ENCODE measurements around the gene CDH11. TPM values are rescaled to one million over a fixed set of nuclear protein-coding genes. Genes with fewer than 3 reads are reported as not detected.

CDH11 gene
- total and polyA plus RNA-seq, 2 of the 4 experiments (the other 2 are of a cell fraction): 266 to 601 TPM

- in situ Hi-C loops (cut with MboI; ENCODE audit: low sequenced_read_pairs): no loop called here
- peak overlapping the region; percentile 63; the same call in 1 of the 2 replicates for H3K4ac ChIP-seq (ENCODE audit: low read depth, low read length)
- H3K9ac ChIP-seq (ENCODE audit: low read depth, low read length): no peak overlapping the region
- 0 out of 3 replicates have a peak overlapping the region, but pooled peaks have one; percentile 7 for H2BK15ac ChIP-seq (ENCODE audit: low read depth, low read length)
- H2AFZ ChIP-seq (replicated peaks; ENCODE audit: low read length, poor library complexity): peak overlapping the region; percentile 58
- peak; percentile 99 for DNase-seq
- peak; percentile 63; the same call in 1 of the 2 replicates for TF ChIP-seq MXI1 (IDR thresholded peaks at IDR 0.05; ENCODE audit: borderline replicate concordance, low read depth, low read length)
- TF ChIP-seq SMC3 (IDR thresholded peaks at IDR 0.05; ENCODE audit: low read depth, low read length): no peak
- peak; percentile 75; the same call in 1 of the 2 replicates for TF ChIP-seq USF2 (IDR thresholded peaks at IDR 0.05; ENCODE audit: low read depth, low read length)
- TF ChIP-seq RAD21 (IDR thresholded peaks at IDR 0.05; ENCODE audit: low read length): 0 out of 2 replicates have a peak, but pooled peaks have one; percentile 10
- peak; percentile 34; the same call in 1 of the 2 replicates for TF ChIP-seq CEBPB (IDR thresholded peaks at IDR 0.05; ENCODE audit: low read depth, low read length)
- TF ChIP-seq CTCF (conservative IDR thresholded peaks at IDR 0.05; ENCODE audit: low read depth, low read length): no peak
- peak; percentile 70; the same call in 1 of the 2 replicates for TF ChIP-seq BHLHE40 (IDR thresholded peaks at IDR 0.05; ENCODE audit: low read depth, low read length)
- peak; percentile 99 for TF ChIP-seq FOS (IDR thresholded peaks at IDR 0.05; ENCODE audit: low read depth, low read length)
- peak; percentile 56; the same call in 1 of the 2 replicates for TF ChIP-seq NFE2L2 (IDR thresholded peaks at IDR 0.05; ENCODE audit: low read depth, low read length)
- peak; percentile 19; the same call in 1 of the 2 replicates for TF ChIP-seq POLR2A (IDR thresholded peaks at IDR 0.05; ENCODE audit: low read depth, low read length)
- no peak for TF ChIP-seq MAZ (IDR thresholded peaks at IDR 0.05; ENCODE audit: borderline replicate concordance, low read depth, low read length)
- peak; percentile 42; the same call in 1 of the 2 replicates for TF ChIP-seq MAFK (IDR thresholded peaks at IDR 0.05; ENCODE audit: low read depth, low read length)
- 0 out of 2 replicates have a peak, but pooled peaks have one; percentile 61 for TF ChIP-seq RFX5 (IDR thresholded peaks at IDR 0.05; ENCODE audit: low read depth, low read length)
- POLR2A ChIA-PET (ENCODE audit: unreplicated experiment): no interaction called here
- peak overlapping the region; percentile 6 for H3K27ac ChIP-seq (ENCODE audit: insufficient read depth, low read length)
- peak overlapping the region; percentile 38 for H2BK5ac ChIP-seq (ENCODE audit: low read depth, low read length, poor library complexity, severe bottlenecking)
- dilution Hi-C loops (cut with HindIII; ENCODE audit: low sequenced_read_pairs, unreplicated experiment): no loop called here
- H3K9me1 ChIP-seq (ENCODE audit: insufficient read depth, low read length): peaks cover 40% of the 10 kb centered on the region
- H3K4me2 ChIP-seq (ENCODE audit: low read depth, low read length): peak overlapping the region; percentile 39
- no peak overlapping the region for H3K4me3 ChIP-seq (ENCODE audit: insufficient read depth, low read depth, low read length)
- WGBS, 2 experiments (ENCODE audit: extremely low coverage in 2 of 2, insufficient read length in 1 of 2): 48% methylated on average over 6 of the region's 12 CpGs; no CpG with 5 or more reads in 1 of the 2 experiments
- no peak overlapping the region for H3K56ac ChIP-seq (ENCODE audit: extremely low read depth, insufficient read depth, low read length)
- H3K27me3 ChIP-seq (ENCODE audit: control insufficient read depth, insufficient read depth, low read length): no peaks in the 10 kb centered on the region
- peak overlapping the region; percentile 74; the same call in 1 of the 2 replicates for H3K23ac ChIP-seq (ENCODE audit: low read depth, low read length)
- H2AK5ac ChIP-seq (ENCODE audit: low read depth, low read length): 0 out of 2 replicates have a peak overlapping the region, but pooled peaks have one; percentile 15
- BruUV-seq (replicated peaks): no TSS peak
- no peak overlapping the region for H3K18ac ChIP-seq (ENCODE audit: low read depth, low read length)
- no peak overlapping the region for H4K91ac ChIP-seq (ENCODE audit: insufficient read depth, low read depth, low read length)
- H3K9me3 ChIP-seq (ENCODE audit: control insufficient read depth, insufficient read depth, low read length): no peaks in the 10 kb centered on the region
- peak overlapping the region; percentile 10 to 43; a peak in 2 of 4 replicates for H4K8ac ChIP-seq (ENCODE audit: low read depth in 2 of 2, low read length in 2 of 2)
- H3K79me1 ChIP-seq (ENCODE audit: low read depth in 1 of 2, low read length in 2 of 2): peaks cover 32 to 91% of the 10 kb centered on the region in 2 experiments
- H2BK20ac ChIP-seq (ENCODE audit: low read depth, low read length): peak overlapping the region; percentile 45; the same call in 1 of the 2 replicates
- intact Hi-C loops (cut with micrococcal nuclease): no loop called here
- CTCF ChIA-PET: no interaction called here
- peaks cover 77% of the 10 kb centered on the region for H4K20me1 ChIP-seq (ENCODE audit: insufficient read depth, low read length)
- peaks cover 35% of the 10 kb centered on the region for H3K4me1 ChIP-seq (ENCODE audit: control insufficient read depth, insufficient read depth, low read length)
- peak overlapping the region; percentile 69 for H2BK120ac ChIP-seq (ENCODE audit: low read depth, low read length)
- no peak overlapping the region for H4K5ac ChIP-seq (ENCODE audit: low read depth, low read length)
- peak overlapping the region; percentile 19 for H2AK9ac ChIP-seq (replicated peaks; ENCODE audit: low read depth, low read length, poor library complexity)
- peaks cover 5% of the 10 kb centered on the region for H3K36me3 ChIP-seq (ENCODE audit: control insufficient read depth, insufficient read depth, low read length)
- peak overlapping the region; percentile 16 for H3K14ac ChIP-seq (replicated peaks; ENCODE audit: low read depth, low read length)
- peak; percentile 86 for ATAC-seq (ENCODE audit: low read depth)
These were observed 50.9 kb downstream of the CDH11 start for GRCh38 chr16:65070831-65071432.
